Fibroblast of gingiva (primary cell): ENCODE data around the gene EVL.
"Not testable (repeated sequence)": the region's sequence is repeated elsewhere in the genome, so short reads cannot be mapped to it uniquely, and the experiment has no call there.

Experiments used
- DNase-seq: peaks from one replicate; pipeline ENCODE4 v3.0.0-alpha.2; 2011; ENCODE audit warnings: low read depth

The EVL gene

GRCh38 chr14:100065111-100065871 lies at the start of gene EVL:
EVL (plus strand) TSS chr14:100065422; CDS start chr14:100065501, 79 bp downstream.
- no peak for DNase-seq

GRCh38 chr14:100017553-100017952 lies 47.7 kb upstream of the EVL start:
- no peak for DNase-seq

- DNase-seq = no peak
Observed at GRCh38 chr14:100018054-100018453, 47.2 kb upstream of the EVL start.

GRCh38 chr14:100018482-100018881 lies 46.7 kb upstream of the EVL start:
- DNase-seq = no peak

GRCh38 chr14:100019156-100019744 lies 46.0 kb upstream of the EVL start:
- no peak for DNase-seq

GRCh38 chr14:100020629-100021028 lies 44.6 kb upstream of the EVL start:
- DNase-seq = no peak

GRCh38 chr14:100022772-100023451 lies 42.3 kb upstream of the EVL start:
- peak; percentile 52 for DNase-seq

GRCh38 chr14:100025111-100025510 lies 40.1 kb upstream of the EVL start:
- peak; percentile 27 for DNase-seq

GRCh38 chr14:100027771-100028490 lies 37.3 kb upstream of the EVL start:
- DNase-seq = no peak

- DNase-seq = peak; percentile 30
Observed at GRCh38 chr14:100028990-100029677, 36.1 kb upstream of the EVL start.

GRCh38 chr14:100030006-100030405 lies 35.2 kb upstream of the EVL start:
- DNase-seq = not testable (repeated sequence)

GRCh38 chr14:100030452-100031153 lies 34.6 kb upstream of the EVL start:
- peak; percentile 82 for DNase-seq

GRCh38 chr14:100031506-100032281 lies 33.5 kb upstream of the EVL start:
- DNase-seq = peak; percentile 95

- no peak for DNase-seq
Observed at GRCh38 chr14:100032738-100033137, 32.5 kb upstream of the EVL start.

- DNase-seq = no peak
Observed at GRCh38 chr14:100033347-100034075, 31.7 kb upstream of the EVL start.

- DNase-seq = no peak
Observed at GRCh38 chr14:100034468-100034867, 30.8 kb upstream of the EVL start.

GRCh38 chr14:100034961-100035500 lies 30.2 kb upstream of the EVL start:
- no peak for DNase-seq

GRCh38 chr14:100035700-100036099 lies 29.5 kb upstream of the EVL start:
- DNase-seq = no peak

GRCh38 chr14:100037353-100037752 lies 27.9 kb upstream of the EVL start:
- peak; percentile 50 for DNase-seq
